Peyer's patch (tissue), 4 donors: ENCODE data around the gene PSEN1.

Source experiments
- POLR2A ChIP-seq, 2 donors: fragments of 450-650 bp; IDR thresholded peaks; one replicate each; pipeline ENCODE4 v1.5.1; 2017; ENCODE audit warnings: antibody characterized with exemption in 2 of 2, mild to moderate bottlenecking in 2 of 2, moderate library complexity in 2 of 2
- TF ChIP-seq, protein P1 (sequence below), 6 experiments: fragments of 450-650 bp in 4 of 6; fragments of 200-600 bp in 2 of 6; sonication (generic) in 1 of 6; IDR thresholded peaks; one replicate each; pipeline ENCODE4 v1.5.1; 2017 to 2019; ENCODE audit warnings: antibody characterized with exemption in 6 of 6, mild to moderate bottlenecking in 3 of 6, moderate library complexity in 1 of 6

DNA sequence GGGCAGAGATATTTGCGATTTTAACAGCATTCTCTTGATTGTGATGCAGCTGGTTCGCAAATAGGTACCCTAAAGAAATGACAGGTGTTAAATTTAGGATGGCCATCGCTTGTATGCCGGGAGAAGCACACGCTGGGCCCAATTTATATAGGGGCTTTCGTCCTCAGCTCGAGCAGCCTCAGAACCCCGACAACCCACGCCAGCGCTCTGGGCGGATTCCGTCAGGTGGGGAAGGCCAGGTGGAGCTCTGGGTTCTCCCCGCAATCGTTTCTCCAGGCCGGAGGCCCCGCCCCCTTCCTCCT is 271 bp upstream of the PSEN1 start:
- TF ChIP-seq POLR2A (IDR thresholded peaks at IDR 0.05) = no peak
- TF ChIP-seq, protein P1, sequence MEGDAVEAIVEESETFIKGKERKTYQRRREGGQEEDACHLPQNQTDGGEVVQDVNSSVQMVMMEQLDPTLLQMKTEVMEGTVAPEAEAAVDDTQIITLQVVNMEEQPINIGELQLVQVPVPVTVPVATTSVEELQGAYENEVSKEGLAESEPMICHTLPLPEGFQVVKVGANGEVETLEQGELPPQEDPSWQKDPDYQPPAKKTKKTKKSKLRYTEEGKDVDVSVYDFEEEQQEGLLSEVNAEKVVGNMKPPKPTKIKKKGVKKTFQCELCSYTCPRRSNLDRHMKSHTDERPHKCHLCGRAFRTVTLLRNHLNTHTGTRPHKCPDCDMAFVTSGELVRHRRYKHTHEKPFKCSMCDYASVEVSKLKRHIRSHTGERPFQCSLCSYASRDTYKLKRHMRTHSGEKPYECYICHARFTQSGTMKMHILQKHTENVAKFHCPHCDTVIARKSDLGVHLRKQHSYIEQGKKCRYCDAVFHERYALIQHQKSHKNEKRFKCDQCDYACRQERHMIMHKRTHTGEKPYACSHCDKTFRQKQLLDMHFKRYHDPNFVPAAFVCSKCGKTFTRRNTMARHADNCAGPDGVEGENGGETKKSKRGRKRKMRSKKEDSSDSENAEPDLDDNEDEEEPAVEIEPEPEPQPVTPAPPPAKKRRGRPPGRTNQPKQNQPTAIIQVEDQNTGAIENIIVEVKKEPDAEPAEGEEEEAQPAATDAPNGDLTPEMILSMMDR (IDR thresholded peaks at IDR 0.05) = no peak
